Loucy (cell line): ENCODE results near the gene TMEM258.

ENCODE experiments used
- EZH2phosphoT487 ChIP-seq: fragments of 200-600 bp; IDR thresholded peaks from 2 replicates; pipeline ENCODE4 v1.6.1; 2018; ENCODE audit warnings: antibody characterized with exemption, mild to moderate bottlenecking, moderate library complexity, borderline replicate concordance
- TF ChIP-seq, protein P1 (sequence below): fragments of 200-600 bp; sonication (generic); conservative IDR thresholded peaks from 2 replicates; pipeline ENCODE4 v1.5.1; 2014; ENCODE audit warnings: mild to moderate bottlenecking, antibody characterized with exemption, low read length

GRCh38 chr11:61747967-61748285 is 44.5 kb downstream of the TMEM258 start:
- TF ChIP-seq, protein P1, sequence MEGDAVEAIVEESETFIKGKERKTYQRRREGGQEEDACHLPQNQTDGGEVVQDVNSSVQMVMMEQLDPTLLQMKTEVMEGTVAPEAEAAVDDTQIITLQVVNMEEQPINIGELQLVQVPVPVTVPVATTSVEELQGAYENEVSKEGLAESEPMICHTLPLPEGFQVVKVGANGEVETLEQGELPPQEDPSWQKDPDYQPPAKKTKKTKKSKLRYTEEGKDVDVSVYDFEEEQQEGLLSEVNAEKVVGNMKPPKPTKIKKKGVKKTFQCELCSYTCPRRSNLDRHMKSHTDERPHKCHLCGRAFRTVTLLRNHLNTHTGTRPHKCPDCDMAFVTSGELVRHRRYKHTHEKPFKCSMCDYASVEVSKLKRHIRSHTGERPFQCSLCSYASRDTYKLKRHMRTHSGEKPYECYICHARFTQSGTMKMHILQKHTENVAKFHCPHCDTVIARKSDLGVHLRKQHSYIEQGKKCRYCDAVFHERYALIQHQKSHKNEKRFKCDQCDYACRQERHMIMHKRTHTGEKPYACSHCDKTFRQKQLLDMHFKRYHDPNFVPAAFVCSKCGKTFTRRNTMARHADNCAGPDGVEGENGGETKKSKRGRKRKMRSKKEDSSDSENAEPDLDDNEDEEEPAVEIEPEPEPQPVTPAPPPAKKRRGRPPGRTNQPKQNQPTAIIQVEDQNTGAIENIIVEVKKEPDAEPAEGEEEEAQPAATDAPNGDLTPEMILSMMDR, result 0 out of 2 replicates have a peak, but pooled peaks have one; percentile 28
- TF ChIP-seq EZH2phosphoT487, result no peak
